DMS53 treated with DMSO at 0.1 percent for 48 hours (cell line): ENCODE data around the gene PABPC4L.
"Not testable (repeated sequence)": the region's sequence is repeated elsewhere in the genome, so short reads cannot be mapped to it uniquely, and the experiment has no call there.

Source experiments
- DNase-seq: peaks from one replicate; lab custom pipeline; 2025; ENCODE audit not compliant: unreplicated experiment; lab: John Stamatoyannopoulos, UW

PABPC4L gene

GRCh38 chr4:134201216-134202161 is at the start of gene PABPC4L:
Gene PABPC4L (minus strand): TSS chr4:134201789. CDS start chr4:134201019, 770 bp downstream.
- no peak for DNase-seq

- no peak for DNase-seq
Measured at GRCh38 chr4:134251322-134251721, 49.7 kb upstream of the PABPC4L start.

- no peak for DNase-seq
Measured at GRCh38 chr4:134243742-134244713, 42.4 kb upstream of the PABPC4L start.

GRCh38 chr4:134219043-134219442 is 17.5 kb upstream of the PABPC4L start:
- DNase-seq, result no peak

- DNase-seq, result no peak
Measured at GRCh38 chr4:134216411-134216810, 14.8 kb upstream of the PABPC4L start.

GRCh38 chr4:134215620-134216344 is 14.2 kb upstream of the PABPC4L start:
- DNase-seq, result no peak

GRCh38 chr4:134207955-134208354 is 6.4 kb upstream of the PABPC4L start:
- not testable (repeated sequence) for DNase-seq

GRCh38 chr4:134202166-134202956 is 772 bp upstream of the PABPC4L start:
- DNase-seq, result no peak

- DNase-seq, result no peak
Measured at GRCh38 chr4:134200811-134201215, 776 bp downstream of the PABPC4L start.

GRCh38 chr4:134189949-134190348 is 11.6 kb downstream of the PABPC4L start:
- no peak for DNase-seq

- no peak for DNase-seq
Measured at GRCh38 chr4:134189480-134189879, 12.1 kb downstream of the PABPC4L start.

GRCh38 chr4:134178706-134179105 is 22.9 kb downstream of the PABPC4L start:
- no peak for DNase-seq

- no peak for DNase-seq
Measured at GRCh38 chr4:134174271-134174670, 27.3 kb downstream of the PABPC4L start.

GRCh38 chr4:134160211-134160610 is 41.4 kb downstream of the PABPC4L start:
- DNase-seq, result no peak

GRCh38 chr4:134154097-134154496 is 47.5 kb downstream of the PABPC4L start:
- DNase-seq, result no peak

- DNase-seq, result no peak
Measured at GRCh38 chr4:134147941-134148340, 53.6 kb downstream of the PABPC4L start.
